OCI-LY3 (cell line): Measurements from ENCODE around the gene MIA2.

Experiments used
- H2AFZ ChIP-seq: fragments of 200-600, 300-600 bp; shearing (Covaris generic); 2 replicates; pipeline ENCODE4 v1.6.0; 2014; ENCODE audit warnings: antibody characterized with exemption, low read depth, low read length
- H3K27ac ChIP-seq: fragments of 200-600, 300-600 bp; sonication (generic); 2 replicates; pipeline ENCODE4 v1.5.1; 2014; ENCODE audit warnings: mild to moderate bottlenecking, low read length, moderate library complexity, mixed read lengths
- H3K27me3 ChIP-seq: fragments of 200-600, 300-600 bp; sonication (generic); 2 replicates; pipeline ENCODE4 v1.6.1; 2014; ENCODE audit warnings: low read depth, low read length, mixed read lengths
- H3K36me3 ChIP-seq: fragments of 200-600, 300-600 bp; sonication (generic); replicated peaks from 2 replicates; pipeline ENCODE3; 2014; ENCODE audit warnings: low read depth, low read length, mixed read lengths
- H3K4me1 ChIP-seq: fragments of 300-600, 200-600 bp; sonication (generic); 2 replicates; pipeline ENCODE4 v1.6.1; 2014; ENCODE audit warnings: low read length, mixed read lengths
- H3K4me2 ChIP-seq: fragments of 200-600, 300-600 bp; sonication (generic); 2 replicates; pipeline ENCODE4 v1.6.1; 2014; ENCODE audit warnings: low read length, mixed read lengths
- H3K4me3 ChIP-seq: fragments of 300-600, 200-600 bp; sonication (generic); 2 replicates; pipeline ENCODE4 v1.5.1; 2014; ENCODE audit warnings: antibody characterized with exemption, mild to moderate bottlenecking, low read length, moderate library complexity
- H3K79me2 ChIP-seq: fragments of 300-600, 200-600 bp; shearing (Covaris generic); 2 replicates; pipeline ENCODE4 v1.6.1; 2014; ENCODE audit warnings: mild to moderate bottlenecking, low read length, mixed read lengths
- H3K9ac ChIP-seq: fragments of 300-600, 200-600 bp; shearing (Covaris generic); 2 replicates; pipeline ENCODE4 v1.6.0; 2014; ENCODE audit warnings: mild to moderate bottlenecking, low read length, moderate library complexity
- H3K9me3 ChIP-seq: fragments of 200-600, 300-600 bp; shearing (Covaris generic); 2 replicates; pipeline ENCODE4 v1.6.1; 2014; ENCODE audit warnings: low read length, mixed read lengths; ENCODE audit not compliant: insufficient read depth
- H4K20me1 ChIP-seq: fragments of 200-600, 300-600 bp; sonication (generic); 2 replicates; pipeline ENCODE4 v1.6.1; 2016; ENCODE audit warnings: low read length, mixed read lengths; ENCODE audit not compliant: insufficient read depth
- EZH2phosphoT487 ChIP-seq: fragments of 200-600 bp; shearing (Covaris generic); IDR thresholded peaks from 2 replicates; pipeline ENCODE4 v1.6.1; 2018; ENCODE audit warnings: antibody characterized with exemption, mixed run types, low read depth
- TF ChIP-seq, protein P1 (sequence below): fragments of 200-600, 300-600 bp; sonication (generic); IDR thresholded peaks from 2 replicates; pipeline ENCODE4 v1.5.1; 2014; ENCODE audit warnings: antibody characterized with exemption, low read length, low read depth

MIA2 gene

DNA sequence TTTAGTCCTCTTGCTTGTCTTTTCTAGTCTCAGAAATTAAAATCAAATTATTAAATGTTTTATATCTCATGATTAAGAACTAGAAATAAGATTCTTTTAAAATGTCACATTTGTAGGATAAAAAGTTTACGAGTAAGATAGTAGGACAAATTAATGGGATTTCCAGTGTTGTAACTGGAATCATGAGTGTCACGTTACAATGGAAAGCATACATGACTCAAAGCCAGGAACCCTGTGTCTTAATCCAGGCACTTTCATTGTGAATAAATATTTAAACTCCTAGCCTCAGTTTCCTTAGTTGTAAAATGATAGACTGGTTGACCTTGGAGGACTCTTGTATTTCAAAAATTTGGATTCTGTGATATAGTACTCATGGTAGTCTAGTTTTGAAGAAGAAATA lies 84.9 kb downstream of the MIA2 start:
- Histone ChIP-seq H4K20me1 (no peaks in the 10 kb centered on the region), H3K36me3 (peaks cover 2% of the 10 kb centered on the region), H3K27me3 (no peaks in the 10 kb centered on the region), H3K9me3 (no peaks in the 10 kb centered on the region), H3K9ac (no peak overlapping the region), H3K79me2 (no peaks in the 10 kb centered on the region), H2AFZ (no peak overlapping the region), H3K4me1 (no peaks in the 10 kb centered on the region), H3K4me3 (no peak overlapping the region), H3K4me2 (no peak overlapping the region), H3K27ac (no peak overlapping the region)
- no peak for TF ChIP-seq EZH2phosphoT487
- TF ChIP-seq, protein P1, sequence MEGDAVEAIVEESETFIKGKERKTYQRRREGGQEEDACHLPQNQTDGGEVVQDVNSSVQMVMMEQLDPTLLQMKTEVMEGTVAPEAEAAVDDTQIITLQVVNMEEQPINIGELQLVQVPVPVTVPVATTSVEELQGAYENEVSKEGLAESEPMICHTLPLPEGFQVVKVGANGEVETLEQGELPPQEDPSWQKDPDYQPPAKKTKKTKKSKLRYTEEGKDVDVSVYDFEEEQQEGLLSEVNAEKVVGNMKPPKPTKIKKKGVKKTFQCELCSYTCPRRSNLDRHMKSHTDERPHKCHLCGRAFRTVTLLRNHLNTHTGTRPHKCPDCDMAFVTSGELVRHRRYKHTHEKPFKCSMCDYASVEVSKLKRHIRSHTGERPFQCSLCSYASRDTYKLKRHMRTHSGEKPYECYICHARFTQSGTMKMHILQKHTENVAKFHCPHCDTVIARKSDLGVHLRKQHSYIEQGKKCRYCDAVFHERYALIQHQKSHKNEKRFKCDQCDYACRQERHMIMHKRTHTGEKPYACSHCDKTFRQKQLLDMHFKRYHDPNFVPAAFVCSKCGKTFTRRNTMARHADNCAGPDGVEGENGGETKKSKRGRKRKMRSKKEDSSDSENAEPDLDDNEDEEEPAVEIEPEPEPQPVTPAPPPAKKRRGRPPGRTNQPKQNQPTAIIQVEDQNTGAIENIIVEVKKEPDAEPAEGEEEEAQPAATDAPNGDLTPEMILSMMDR: no peak

DNA sequence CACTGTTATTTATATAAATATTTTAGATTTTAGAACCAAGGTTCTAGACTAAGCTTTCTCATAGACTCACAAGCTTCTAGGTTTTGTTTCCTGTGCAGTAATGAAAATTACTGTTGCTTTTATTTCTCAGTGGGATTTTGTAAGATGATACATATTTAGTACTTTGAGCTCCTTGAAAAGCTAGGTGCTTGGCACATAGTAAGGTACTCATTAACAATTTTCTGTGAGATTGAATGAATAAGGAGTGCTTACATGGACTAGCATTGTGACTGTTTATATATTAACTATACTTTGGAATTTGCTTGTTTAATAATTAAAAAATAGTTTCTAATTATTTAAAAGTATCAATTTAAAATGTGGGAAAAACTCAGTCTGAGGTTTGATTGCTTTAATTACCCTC lies 85.7 kb downstream of the MIA2 start:
- no peaks in the 10 kb centered on the region for H3K79me2 ChIP-seq
- H3K4me3 ChIP-seq: no peak overlapping the region
- no peak overlapping the region for H3K4me2 ChIP-seq
- H2AFZ ChIP-seq: no peak overlapping the region
- H3K9me3 ChIP-seq: no peaks in the 10 kb centered on the region
- no peak overlapping the region for H3K27ac ChIP-seq
- H4K20me1 ChIP-seq: no peaks in the 10 kb centered on the region
- H3K27me3 ChIP-seq: no peaks in the 10 kb centered on the region
- H3K36me3 ChIP-seq: peaks cover 2% of the 10 kb centered on the region
- H3K4me1 ChIP-seq: no peaks in the 10 kb centered on the region
- H3K9ac ChIP-seq: no peak overlapping the region
- TF ChIP-seq, protein P1: no peak
- TF ChIP-seq EZH2phosphoT487: no peak

DNA sequence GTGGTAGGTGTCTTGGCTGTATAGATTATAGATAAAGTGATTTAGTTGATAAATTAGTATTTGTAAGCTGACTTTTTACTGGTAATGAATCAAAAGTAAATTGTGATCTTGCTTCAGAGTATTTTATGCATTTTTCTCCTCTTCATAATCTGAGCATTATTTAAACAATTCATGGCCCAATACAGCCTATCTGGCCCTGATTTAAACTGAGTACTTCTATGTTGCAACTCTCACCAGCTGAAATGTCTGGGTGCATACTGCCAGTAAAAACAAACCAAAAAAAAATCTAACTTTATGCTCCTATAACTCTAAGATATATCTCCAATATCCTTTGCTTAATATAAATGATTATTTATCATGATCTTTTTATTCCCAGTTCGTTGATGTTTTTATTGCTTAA lies 86.6 kb downstream of the MIA2 start:
- no peak overlapping the region for H3K27ac ChIP-seq
- no peak for TF ChIP-seq EZH2phosphoT487
- TF ChIP-seq, protein P1: no peak
- peaks cover 2% of the 10 kb centered on the region for H3K36me3 ChIP-seq
- H3K4me1 ChIP-seq: no peaks in the 10 kb centered on the region
- H3K9ac ChIP-seq: no peak overlapping the region
- no peaks in the 10 kb centered on the region for H3K27me3 ChIP-seq
- H2AFZ ChIP-seq: no peak overlapping the region
- no peaks in the 10 kb centered on the region for H4K20me1 ChIP-seq
- no peak overlapping the region for H3K4me3 ChIP-seq
- no peaks in the 10 kb centered on the region for H3K9me3 ChIP-seq
- no peak overlapping the region for H3K4me2 ChIP-seq
- H3K79me2 ChIP-seq: no peaks in the 10 kb centered on the region

DNA sequence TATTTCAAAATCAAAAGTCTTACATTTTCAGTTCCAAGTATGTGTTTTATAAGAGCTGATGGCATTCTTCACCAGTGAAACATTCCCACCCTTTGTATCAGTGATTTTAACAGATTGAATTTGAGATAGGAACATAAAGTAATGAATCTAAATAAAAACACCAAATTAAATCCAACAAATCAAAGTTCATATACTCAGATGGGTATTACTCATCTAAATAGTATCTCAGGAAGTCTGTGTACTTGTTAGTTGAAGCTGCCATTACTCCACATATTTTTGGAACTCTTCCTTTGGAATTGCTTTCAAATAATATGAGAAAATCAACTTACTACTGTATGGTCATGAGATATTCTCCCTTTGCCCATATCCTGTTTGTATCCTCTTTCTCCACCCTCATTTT lies 89.1 kb downstream of the MIA2 start:
- Histone ChIP-seq H3K9ac (no peak overlapping the region), H4K20me1 (no peaks in the 10 kb centered on the region), H3K4me3 (no peak overlapping the region), H3K4me1 (no peaks in the 10 kb centered on the region), H3K4me2 (no peak overlapping the region), H3K9me3 (no peaks in the 10 kb centered on the region), H3K27me3 (no peaks in the 10 kb centered on the region), H3K36me3 (peaks cover 9% of the 10 kb centered on the region), H3K27ac (no peak overlapping the region), H3K79me2 (no peaks in the 10 kb centered on the region), H2AFZ (no peak overlapping the region)
- TF ChIP-seq EZH2phosphoT487: no peak
- TF ChIP-seq, protein P1: no peak
